Astrocyte (in vitro differentiated cells and primary cell): ENCODE measurements around the gene ADAMTS9. TPM values are rescaled to one million over a fixed set of nuclear protein-coding genes. Genes with fewer than 3 reads are reported as not detected.
A peak's percentile ranks its signal among the peaks of the same experiment; 100 is the strongest.

Experiments used
- DNase-seq: peaks from one replicate; pipeline ENCODE4 v3.0.0-alpha.2; 2010; ENCODE audit warnings: low read depth
- FAIRE-seq: peaks from 2 replicates; lab custom pipeline; 2011; peaks lifted over from hg19 to GRCh38; lab: Jason Lieb, UNC
- H2AFZ ChIP-seq: 2 replicates; pipeline ENCODE4 v1.6.0; 2012; ENCODE audit warnings: low read depth, low read length, inconsistent platforms
- H3K27ac ChIP-seq: 2 replicates; pipeline ENCODE4 v1.5.1; 2011; ENCODE audit warnings: low read depth, low read length, inconsistent platforms
- H3K27me3 ChIP-seq: 2 replicates; pipeline ENCODE4 v1.6.0; 2011; ENCODE audit warnings: low read length, inconsistent platforms; ENCODE audit not compliant: insufficient read depth
- H3K36me3 ChIP-seq: 2 replicates; pipeline ENCODE4 v1.5.1; 2011; ENCODE audit warnings: low read length, inconsistent platforms; ENCODE audit not compliant: insufficient read depth
- H3K4me1 ChIP-seq: 2 replicates; pipeline ENCODE4 v1.5.1; 2011; ENCODE audit warnings: low read length, inconsistent platforms; ENCODE audit not compliant: insufficient read depth
- H3K4me2 ChIP-seq: 2 replicates; pipeline ENCODE4 v1.6.0; 2012; ENCODE audit warnings: low read length, inconsistent platforms
- H3K4me3 ChIP-seq: 2 replicates; pipeline ENCODE4 v1.5.1; 2011; ENCODE audit warnings: low read depth, mild to moderate bottlenecking, low read length, inconsistent platforms; ENCODE audit not compliant: insufficient read depth
- H3K79me2 ChIP-seq: 2 replicates; pipeline ENCODE4 v1.6.0; 2012; ENCODE audit warnings: mild to moderate bottlenecking, low read length, inconsistent platforms; ENCODE audit not compliant: insufficient read depth
- H3K9ac ChIP-seq: 2 replicates; pipeline ENCODE4 v1.6.0; 2012; ENCODE audit warnings: mild to moderate bottlenecking, low read length, inconsistent platforms
- H3K9me3 ChIP-seq: 2 replicates; pipeline ENCODE4 v1.5.1; 2012; ENCODE audit warnings: low read depth, mild to moderate bottlenecking, low read length, inconsistent platforms; ENCODE audit not compliant: insufficient read depth
- H4K20me1 ChIP-seq: 2 replicates; pipeline ENCODE4 v1.6.0; 2012; ENCODE audit warnings: low read length, inconsistent platforms; ENCODE audit not compliant: insufficient read depth
- H3K27ac Mint-ChIP-seq: one replicate; pipeline ENCODE4 v1.8.0; 2021; ENCODE audit warnings: mild to moderate bottlenecking, mixed read lengths; ENCODE audit not compliant: unreplicated experiment
- H3K27me3 Mint-ChIP-seq: one replicate; pipeline ENCODE4 v1.8.0; 2021; ENCODE audit warnings: low read depth, mixed read lengths; ENCODE audit not compliant: unreplicated experiment
- H3K36me3 Mint-ChIP-seq: one replicate; pipeline ENCODE4 v1.8.0; 2021; ENCODE audit warnings: low read depth, mixed read lengths; ENCODE audit not compliant: unreplicated experiment
- H3K4me1 Mint-ChIP-seq: one replicate; pipeline ENCODE4 v1.8.0; 2021; ENCODE audit warnings: low read depth, mixed read lengths; ENCODE audit not compliant: unreplicated experiment
- H3K4me3 Mint-ChIP-seq: one replicate; pipeline ENCODE4 v1.8.0; 2021; ENCODE audit warnings: mild to moderate bottlenecking, moderate library complexity, mixed read lengths; ENCODE audit not compliant: unreplicated experiment
- H3K9me3 Mint-ChIP-seq: one replicate; pipeline ENCODE4 v1.8.0; 2021; ENCODE audit warnings: mild to moderate bottlenecking, mixed read lengths; ENCODE audit not compliant: unreplicated experiment
- CTCF ChIP-seq: IDR thresholded peaks from 2 replicates; pipeline ENCODE4 v1.5.1; 2011; ENCODE audit warnings: low read depth, mild to moderate bottlenecking, inconsistent platforms, low read length, moderate library complexity; ENCODE audit not compliant: insufficient read depth
- EZH2 ChIP-seq: IDR thresholded peaks from 2 replicates; pipeline ENCODE4 v1.6.1; 2012; ENCODE audit warnings: mild to moderate bottlenecking, low read length, inconsistent platforms; ENCODE audit not compliant: insufficient read depth
- total RNA-seq: library from RNA; stranded (reverse); gene quantifications from 2 replicates; pipeline ENCODE4 v1.2.1, GENCODE V29; 2021

Gene ADAMTS9
- total RNA-seq, 1 donor from 2014 or later: 8.3 TPM

GRCh38 chr3:64575211-64575844 lies 112.5 kb downstream of the ADAMTS9 start:
- no peaks in the 10 kb centered on the region for H3K9me3 Mint-ChIP-seq
- Histone ChIP-seq H4K20me1 (no peaks in the 10 kb centered on the region), H3K4me3 (no peak overlapping the region), H3K9ac (no peak overlapping the region), H3K4me2 (no peak overlapping the region), H3K4me1 (peaks cover 4% of the 10 kb centered on the region), H3K9me3 (no peaks in the 10 kb centered on the region), H3K27ac (no peak overlapping the region), H3K36me3 (no peaks in the 10 kb centered on the region), H2AFZ (no peak overlapping the region), H3K79me2 (no peaks in the 10 kb centered on the region), H3K27me3 (peaks cover 4% of the 10 kb centered on the region)
- H3K36me3 Mint-ChIP-seq: no peaks in the 10 kb centered on the region
- FAIRE-seq: no peak
- no peak overlapping the region for H3K4me3 Mint-ChIP-seq
- H3K27me3 Mint-ChIP-seq: no peaks in the 10 kb centered on the region
- TF ChIP-seq EZH2 (no peak), CTCF (peak; percentile 52)
- no peak for DNase-seq
- H3K4me1 Mint-ChIP-seq: no peaks in the 10 kb centered on the region
- no peak overlapping the region for H3K27ac Mint-ChIP-seq

GRCh38 chr3:64574194-64574593 lies 113.6 kb downstream of the ADAMTS9 start:
- no peak overlapping the region for H3K4me2 ChIP-seq
- peaks cover 4% of the 10 kb centered on the region for H3K4me1 ChIP-seq
- FAIRE-seq (no peak), DNase-seq (no peak)
- peaks cover 4% of the 10 kb centered on the region for H3K27me3 ChIP-seq
- no peaks in the 10 kb centered on the region for H4K20me1 ChIP-seq
- no peaks in the 10 kb centered on the region for H3K36me3 ChIP-seq
- H3K79me2 ChIP-seq: no peaks in the 10 kb centered on the region
- H3K4me1 Mint-ChIP-seq: no peaks in the 10 kb centered on the region
- H3K27me3 Mint-ChIP-seq: no peaks in the 10 kb centered on the region
- H3K9me3 ChIP-seq: no peaks in the 10 kb centered on the region
- H3K27ac Mint-ChIP-seq: no peak overlapping the region
- no peaks in the 10 kb centered on the region for H3K9me3 Mint-ChIP-seq
- H3K4me3 Mint-ChIP-seq: no peak overlapping the region
- H3K27ac ChIP-seq: no peak overlapping the region
- no peaks in the 10 kb centered on the region for H3K36me3 Mint-ChIP-seq
- H3K4me3 ChIP-seq: no peak overlapping the region
- no peak for TF ChIP-seq EZH2
- TF ChIP-seq CTCF: no peak
- no peak overlapping the region for H3K9ac ChIP-seq
- no peak overlapping the region for H2AFZ ChIP-seq

DNA sequence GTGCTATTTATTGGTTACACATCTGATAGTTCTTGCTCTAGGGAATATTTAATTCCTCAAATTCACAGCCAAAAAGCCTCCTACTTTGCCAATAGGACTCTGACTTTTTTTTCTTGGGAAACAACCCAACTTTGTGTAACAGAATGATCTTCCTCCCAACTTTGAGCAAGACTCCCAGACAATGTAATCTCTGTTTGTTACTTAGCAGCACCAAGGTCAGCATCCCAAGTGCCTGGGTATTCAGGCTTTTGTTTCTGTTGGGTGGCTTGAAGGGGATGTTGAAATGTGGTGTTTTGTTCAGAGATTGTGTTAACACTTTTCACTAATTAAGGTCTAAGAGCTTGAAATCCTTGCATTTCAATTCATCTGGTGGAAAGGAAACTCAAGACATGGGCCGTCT lies 115.8 kb downstream of the ADAMTS9 start:
- no peaks in the 10 kb centered on the region for H3K4me1 Mint-ChIP-seq
- no peaks in the 10 kb centered on the region for H3K36me3 Mint-ChIP-seq

More for the DNA sequence above, 115.8 kb downstream of the ADAMTS9 start:
- Histone ChIP-seq H3K27ac (no peak overlapping the region), H3K9ac (no peak overlapping the region), H3K79me2 (no peaks in the 10 kb centered on the region), H3K4me1 (no peaks in the 10 kb centered on the region), H4K20me1 (no peaks in the 10 kb centered on the region), H3K4me2 (no peak overlapping the region), H3K9me3 (no peaks in the 10 kb centered on the region), H3K4me3 (no peak overlapping the region), H2AFZ (no peak overlapping the region), H3K36me3 (no peaks in the 10 kb centered on the region), H3K27me3 (no peaks in the 10 kb centered on the region)
- no peak for TF ChIP-seq CTCF
- no peak for TF ChIP-seq EZH2
- Mint-ChIP-seq H3K4me3 (no peak overlapping the region), H3K27ac (no peak overlapping the region), H3K9me3 (no peaks in the 10 kb centered on the region), H3K27me3 (peaks cover 5% of the 10 kb centered on the region)
- no peak for DNase-seq
- no peak for FAIRE-seq
